Keratinocyte (primary cell): ENCODE data around the gene NUP214. TPM values are rescaled to one million over a fixed set of nuclear protein-coding genes. Genes with fewer than 3 reads are reported as not detected.

Source experiments
- DNase-seq: peaks from one replicate; pipeline ENCODE4 v3.0.0-alpha.2; 2011; ENCODE audit warnings: low read depth, missing footprints, low spot score
- FAIRE-seq: peaks from 2 replicates; lab custom pipeline; 2011; peaks lifted over from hg19 to GRCh38; lab: Jason Lieb, UNC
- H2AFZ ChIP-seq: 2 replicates; pipeline ENCODE4 v1.6.0; 2012; ENCODE audit warnings: low read length, control low read depth, inconsistent platforms; ENCODE audit not compliant: control insufficient read depth
- H3K27ac ChIP-seq: 2 replicates; pipeline ENCODE4 v1.5.1; 2011; ENCODE audit warnings: low read length; ENCODE audit not compliant: control insufficient read depth, insufficient read depth
- H3K27me3 ChIP-seq: 3 replicates; pipeline ENCODE4 v1.6.0; 2011; ENCODE audit warnings: low read length; ENCODE audit not compliant: control insufficient read depth, insufficient read depth; ENCODE audit errors: extremely low read depth
- H3K36me3 ChIP-seq, 2 experiments: 2 replicates in 1 of 2; 3 replicates in 1 of 2; pipeline ENCODE4 v1.5.1; 2011; ENCODE audit warnings: low read length in 2 of 2, mild to moderate bottlenecking in 1 of 2; ENCODE audit not compliant: control insufficient read depth in 2 of 2, insufficient read depth in 2 of 2; ENCODE audit errors: extremely low read depth in 1 of 2
- H3K4me1 ChIP-seq: 3 replicates; pipeline ENCODE4 v1.5.1; 2011; ENCODE audit warnings: low read length; ENCODE audit not compliant: control insufficient read depth, insufficient read depth; ENCODE audit errors: extremely low read depth
- H3K4me2 ChIP-seq: 3 replicates; pipeline ENCODE4 v1.6.0; 2011; ENCODE audit warnings: low read depth, low read length; ENCODE audit not compliant: control insufficient read depth, insufficient read depth; ENCODE audit errors: extremely low read depth
- H3K4me3 ChIP-seq, 3 experiments: fragments of 200-600 bp in 1 of 3; sonication (generic) in 1 of 3; 2 replicates in 2 of 3; 3 replicates in 1 of 3; pipeline ENCODE4 v1.5.1; 2011 to 2016; ENCODE audit warnings: low read length in 3 of 3, mild to moderate bottlenecking in 3 of 3, control low read depth in 2 of 3, inconsistent platforms in 1 of 3, low read depth in 1 of 3, mixed read lengths in 1 of 3, mixed run types in 1 of 3, moderate library complexity in 1 of 3; ENCODE audit not compliant: control insufficient read depth in 2 of 3, insufficient read depth in 2 of 3; ENCODE audit errors: extremely low read depth in 1 of 3
- H3K79me2 ChIP-seq: 2 replicates; pipeline ENCODE4 v1.6.0; 2012; ENCODE audit warnings: low read length; ENCODE audit not compliant: control insufficient read depth, insufficient read depth
- H3K9ac ChIP-seq: 3 replicates; pipeline ENCODE4 v1.6.0; 2011; ENCODE audit warnings: low read length; ENCODE audit not compliant: control insufficient read depth, insufficient read depth; ENCODE audit errors: extremely low read depth
- H3K9me1 ChIP-seq: 3 replicates; pipeline ENCODE4 v1.6.0; 2011; ENCODE audit warnings: low read length; ENCODE audit not compliant: control insufficient read depth, insufficient read depth; ENCODE audit errors: extremely low read depth
- H3K9me3 ChIP-seq: 2 replicates; pipeline ENCODE4 v1.5.1; 2012; ENCODE audit warnings: low read depth, low read length; ENCODE audit not compliant: control insufficient read depth
- H4K20me1 ChIP-seq: 3 replicates; pipeline ENCODE4 v1.6.0; 2011; ENCODE audit warnings: low read length; ENCODE audit not compliant: control insufficient read depth, insufficient read depth; ENCODE audit errors: extremely low read depth
- EZH2 ChIP-seq: IDR thresholded peaks from one replicate; pipeline ENCODE4 v1.6.1; 2012; ENCODE audit warnings: inconsistent platforms, mild to moderate bottlenecking, low read length, moderate library complexity
- dilution Hi-C: fragments of 300-500 bp; cut with MboI; formaldehyde crosslinking; loops from one replicate; pipeline ENCODE4 v1.7.0; 2020; ENCODE audit warnings: low sequenced_read_pairs; ENCODE audit not compliant: extremely low pct_ligation_motif_present
- polyA plus RNA-seq, 5 experiments: library from polyadenylated mRNA; depleted of rRNA in 3 of 5; stranded (reverse) in 3 of 5; stranded (forward) in 1 of 5; unstranded in 1 of 5; fragments of >200 nt; gene quantifications; 1 replicate in 1 of 5; 2 replicates in 3 of 5; 3 replicates in 1 of 5; pipeline versions ENCODE4 v1.2.1 to v1.2.3, GENCODE V29; 2011 to 2012; ENCODE audit warnings: missing spikeins in 2 of 5, low read depth in 1 of 5, low replicate concordance in 1 of 5
- TF ChIP-seq, protein P1 (sequence below), 3 experiments: IDR thresholded peaks in 1 of 3; conservative IDR thresholded peaks in 1 of 3; optimal IDR thresholded peaks in 1 of 3; 2 replicates in 2 of 3; 3 replicates in 1 of 3; pipeline versions ENCODE3 to v1.5.1; 2011; ENCODE audit warnings: low read length in 3 of 3, mild to moderate bottlenecking in 3 of 3, moderate library complexity in 2 of 3, control low read depth in 1 of 3, inconsistent platforms in 1 of 3; ENCODE audit not compliant: insufficient read depth in 2 of 3; ENCODE audit errors: extremely low read depth in 1 of 3

NUP214 gene
- polyA plus RNA-seq, 1 donor (not counting 4 experiments of a cell fraction or from before 2014, with no cell fraction given) = 7.3 TPM

DNA sequence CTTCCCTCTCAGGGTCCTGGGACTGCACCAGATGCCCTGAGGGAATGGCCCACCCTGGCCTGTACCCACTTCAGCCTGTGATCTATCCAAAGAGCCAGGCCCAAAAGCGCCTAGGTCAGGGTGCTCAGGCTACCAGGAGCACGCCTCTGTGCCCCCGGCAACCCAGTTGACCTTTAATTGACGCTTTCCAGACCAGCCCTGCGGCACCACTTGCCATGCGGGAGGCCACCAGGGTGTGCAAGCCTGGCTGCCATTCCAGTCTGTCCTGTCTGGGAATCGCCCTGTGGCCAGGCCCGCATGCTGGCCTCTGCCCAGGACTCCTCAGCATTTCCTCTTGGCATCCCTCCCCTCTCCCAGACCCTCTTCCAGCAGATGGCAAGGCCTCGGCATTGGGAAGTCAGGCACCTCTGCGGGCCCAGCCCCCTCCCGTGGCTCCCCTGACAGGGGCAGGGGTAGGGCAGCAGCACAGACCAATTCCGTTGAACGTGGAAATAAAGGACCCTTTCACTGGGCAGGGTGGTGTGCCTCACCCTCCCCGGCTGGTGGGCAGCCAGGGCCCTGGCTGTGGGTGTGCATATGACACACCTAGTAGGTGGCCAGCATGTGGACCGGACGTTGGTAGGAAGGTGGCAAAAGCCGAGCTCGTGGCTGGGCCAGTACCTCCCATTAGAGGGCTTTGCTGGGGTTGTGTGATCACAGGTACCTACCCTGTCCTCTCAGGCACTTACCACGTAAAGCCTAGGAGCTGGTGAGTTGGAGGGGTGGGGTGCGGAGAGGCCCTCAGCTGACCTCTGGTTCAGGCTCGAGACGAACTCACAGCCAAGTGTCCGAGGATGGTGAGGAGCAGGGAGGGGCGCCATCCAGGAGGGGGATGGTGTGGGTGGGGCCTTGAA is 32.6 kb upstream of the NUP214 start:
- Histone ChIP-seq H3K4me1 (peaks cover 6% of the 10 kb centered on the region), H3K9ac (no peak overlapping the region), H3K27ac (no peak overlapping the region), H3K79me2 (no peaks in the 10 kb centered on the region), H3K4me3 (no peak overlapping the region), H4K20me1 (no peaks in the 10 kb centered on the region), H3K4me2 (no peak overlapping the region), H3K27me3 (peaks cover 28% of the 10 kb centered on the region), H3K9me1 (no peaks in the 10 kb centered on the region), H3K9me3 (no peaks in the 10 kb centered on the region), H2AFZ (no peak overlapping the region), H3K36me3 (no peaks in the 10 kb centered on the region)
- TF ChIP-seq EZH2 = no peak
- TF ChIP-seq, protein P1, sequence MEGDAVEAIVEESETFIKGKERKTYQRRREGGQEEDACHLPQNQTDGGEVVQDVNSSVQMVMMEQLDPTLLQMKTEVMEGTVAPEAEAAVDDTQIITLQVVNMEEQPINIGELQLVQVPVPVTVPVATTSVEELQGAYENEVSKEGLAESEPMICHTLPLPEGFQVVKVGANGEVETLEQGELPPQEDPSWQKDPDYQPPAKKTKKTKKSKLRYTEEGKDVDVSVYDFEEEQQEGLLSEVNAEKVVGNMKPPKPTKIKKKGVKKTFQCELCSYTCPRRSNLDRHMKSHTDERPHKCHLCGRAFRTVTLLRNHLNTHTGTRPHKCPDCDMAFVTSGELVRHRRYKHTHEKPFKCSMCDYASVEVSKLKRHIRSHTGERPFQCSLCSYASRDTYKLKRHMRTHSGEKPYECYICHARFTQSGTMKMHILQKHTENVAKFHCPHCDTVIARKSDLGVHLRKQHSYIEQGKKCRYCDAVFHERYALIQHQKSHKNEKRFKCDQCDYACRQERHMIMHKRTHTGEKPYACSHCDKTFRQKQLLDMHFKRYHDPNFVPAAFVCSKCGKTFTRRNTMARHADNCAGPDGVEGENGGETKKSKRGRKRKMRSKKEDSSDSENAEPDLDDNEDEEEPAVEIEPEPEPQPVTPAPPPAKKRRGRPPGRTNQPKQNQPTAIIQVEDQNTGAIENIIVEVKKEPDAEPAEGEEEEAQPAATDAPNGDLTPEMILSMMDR (optimal IDR thresholded peaks at IDR 0.05 in 1 of 3, IDR thresholded peaks at IDR 0.05 in 1 of 3, conservative IDR thresholded peaks at IDR 0.05 in 1 of 3; ENCODE audit: extremely low read depth in 1 of 3, insufficient read depth in 2 of 3, low read length in 3 of 3) = no peak
- dilution Hi-C loops = no loop called here
- no peak for FAIRE-seq
- no peak for DNase-seq

DNA sequence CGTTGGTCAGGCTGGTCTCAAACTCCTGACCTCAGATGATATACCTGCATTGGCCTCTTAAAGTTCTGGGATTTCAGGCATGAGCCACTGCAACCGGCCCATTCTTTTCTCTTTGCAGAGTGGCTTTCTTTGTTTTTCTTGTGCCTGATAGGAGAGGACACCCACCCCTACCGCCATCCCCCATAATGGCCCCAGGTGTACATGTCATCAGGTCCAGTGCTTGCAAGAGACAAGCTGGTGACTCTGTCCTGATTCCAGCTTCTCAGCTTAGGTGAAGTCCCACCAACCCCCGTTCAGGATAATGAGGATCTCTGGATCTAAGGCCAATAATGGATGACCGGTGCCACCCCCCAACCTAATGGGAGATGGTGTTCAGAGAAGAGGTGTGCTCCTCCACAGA is 31.4 kb upstream of the NUP214 start:
- Histone ChIP-seq H3K27me3 (peaks cover 35% of the 10 kb centered on the region), H3K79me2 (no peaks in the 10 kb centered on the region), H3K4me2 (no peak overlapping the region), H3K4me3 (no peak overlapping the region), H3K27ac (no peak overlapping the region), H3K9ac (no peak overlapping the region), H3K9me1 (no peaks in the 10 kb centered on the region), H4K20me1 (no peaks in the 10 kb centered on the region), H3K36me3 (no peaks in the 10 kb centered on the region), H2AFZ (no peak overlapping the region), H3K4me1 (peaks cover 6% of the 10 kb centered on the region), H3K9me3 (no peaks in the 10 kb centered on the region)
- FAIRE-seq (no peak), DNase-seq (no peak)
- TF ChIP-seq EZH2 = no peak
- TF ChIP-seq, protein P1 (optimal IDR thresholded peaks at IDR 0.05 in 1 of 3, IDR thresholded peaks at IDR 0.05 in 1 of 3, conservative IDR thresholded peaks at IDR 0.05 in 1 of 3; ENCODE audit: extremely low read depth in 1 of 3, insufficient read depth in 2 of 3, low read length in 3 of 3) = no peak
- dilution Hi-C loops = no loop called here
